ENCODE measurements around the gene ZRANB1. TPM values are rescaled to one million over a fixed set of nuclear protein-coding genes. Genes with fewer than 3 reads are reported as not detected.

Gene ZRANB1
- total and polyA plus RNA-seq, 2 experiments from 2014 or later = 7.9 to 30.0 TPM

DNA sequence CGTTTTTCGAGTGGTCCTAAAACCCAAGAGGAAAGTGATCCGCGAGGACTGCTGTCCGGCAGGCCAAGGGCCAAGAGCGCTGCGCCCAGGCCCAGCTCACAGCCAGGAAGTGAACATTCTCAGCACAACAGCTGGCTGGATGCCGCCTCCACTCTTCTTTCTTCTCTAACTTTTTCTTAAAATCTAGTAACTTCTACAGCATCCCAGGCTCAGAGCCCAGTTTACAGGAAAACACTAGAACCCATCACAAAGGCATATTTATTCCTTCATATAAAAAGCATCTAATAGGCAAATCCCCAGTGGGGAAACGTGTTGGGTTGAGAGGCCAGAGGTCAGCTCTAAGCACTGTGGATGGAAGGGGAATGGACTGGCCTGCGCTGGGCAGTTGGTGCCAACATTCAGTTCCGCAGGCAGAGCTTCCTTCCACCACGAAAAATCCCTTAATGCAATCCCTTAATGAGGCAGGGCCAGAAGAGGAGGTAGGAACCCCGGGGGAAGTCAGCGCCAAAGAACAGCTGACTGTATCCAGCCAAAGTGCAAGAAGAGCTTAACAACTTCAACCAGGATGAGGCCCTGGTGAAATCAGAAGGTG is 74.8 kb downstream of the ZRANB1 start:
- peaks cover 98% of the 10 kb centered on the region for H3K79me2 ChIP-seq
- H3K36me3 ChIP-seq (replicated peaks; ENCODE audit: insufficient read depth, low read depth) = no peaks in the 10 kb centered on the region
- H3K4me3 ChIP-seq = no peak overlapping the region
- H2AFZ ChIP-seq = no peak overlapping the region
- no peak overlapping the region for H3K27ac ChIP-seq
- no peak for DNase-seq (ENCODE audit: low spot score)
- TF ChIP-seq EZH2phosphoT487 (IDR thresholded peaks at IDR 0.05; ENCODE audit: low read depth, severe bottlenecking, unreplicated experiment) = no peak
- TF ChIP-seq, protein P1, sequence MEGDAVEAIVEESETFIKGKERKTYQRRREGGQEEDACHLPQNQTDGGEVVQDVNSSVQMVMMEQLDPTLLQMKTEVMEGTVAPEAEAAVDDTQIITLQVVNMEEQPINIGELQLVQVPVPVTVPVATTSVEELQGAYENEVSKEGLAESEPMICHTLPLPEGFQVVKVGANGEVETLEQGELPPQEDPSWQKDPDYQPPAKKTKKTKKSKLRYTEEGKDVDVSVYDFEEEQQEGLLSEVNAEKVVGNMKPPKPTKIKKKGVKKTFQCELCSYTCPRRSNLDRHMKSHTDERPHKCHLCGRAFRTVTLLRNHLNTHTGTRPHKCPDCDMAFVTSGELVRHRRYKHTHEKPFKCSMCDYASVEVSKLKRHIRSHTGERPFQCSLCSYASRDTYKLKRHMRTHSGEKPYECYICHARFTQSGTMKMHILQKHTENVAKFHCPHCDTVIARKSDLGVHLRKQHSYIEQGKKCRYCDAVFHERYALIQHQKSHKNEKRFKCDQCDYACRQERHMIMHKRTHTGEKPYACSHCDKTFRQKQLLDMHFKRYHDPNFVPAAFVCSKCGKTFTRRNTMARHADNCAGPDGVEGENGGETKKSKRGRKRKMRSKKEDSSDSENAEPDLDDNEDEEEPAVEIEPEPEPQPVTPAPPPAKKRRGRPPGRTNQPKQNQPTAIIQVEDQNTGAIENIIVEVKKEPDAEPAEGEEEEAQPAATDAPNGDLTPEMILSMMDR (IDR thresholded peaks at IDR 0.05; ENCODE audit: poor library complexity) = no peak
- TF ChIP-seq EZH2 (IDR thresholded peaks at IDR 0.05; ENCODE audit: borderline replicate concordance) = no peak
- no peak overlapping the region for H3K4me2 ChIP-seq
- H4K20me1 ChIP-seq (ENCODE audit: insufficient read depth, poor library complexity, severe bottlenecking) = peaks cover 61% of the 10 kb centered on the region
- H3K4me1 ChIP-seq (ENCODE audit: insufficient read depth) = no peaks in the 10 kb centered on the region
- 93% methylated on average over 14 of the region's 14 CpGs for WGBS (ENCODE audit: low lambda C conversion rate, missing lambda C conversion rate)
- no peaks in the 10 kb centered on the region for H3K9me2 ChIP-seq (replicated peaks; ENCODE audit: insufficient read depth)
- no peaks in the 10 kb centered on the region for H3K27me3 ChIP-seq
- no peaks in the 10 kb centered on the region for H3K9me3 ChIP-seq (ENCODE audit: low read depth)

GRCh38 chr10:125017547-125018298 is 75.8 kb downstream of the ZRANB1 start:
- 92% methylated on average over 12 of the region's 12 CpGs for WGBS (ENCODE audit: low lambda C conversion rate, missing lambda C conversion rate)
- Histone ChIP-seq H3K4me2 (no peak overlapping the region), H3K27ac (no peak overlapping the region), H2AFZ (no peak overlapping the region), H3K79me2 (peaks cover 98% of the 10 kb centered on the region), H3K9me2 (replicated peaks; ENCODE audit: insufficient read depth) (no peaks in the 10 kb centered on the region), H4K20me1 (ENCODE audit: insufficient read depth, poor library complexity, severe bottlenecking) (peaks cover 69% of the 10 kb centered on the region), H3K27me3 (no peaks in the 10 kb centered on the region), H3K4me3 (no peak overlapping the region), H3K4me1 (ENCODE audit: insufficient read depth) (no peaks in the 10 kb centered on the region), H3K36me3 (replicated peaks; ENCODE audit: insufficient read depth, low read depth) (no peaks in the 10 kb centered on the region), H3K9me3 (ENCODE audit: low read depth) (no peaks in the 10 kb centered on the region)
- no peak for DNase-seq (ENCODE audit: low spot score)
- TF ChIP-seq EZH2phosphoT487 (IDR thresholded peaks at IDR 0.05; ENCODE audit: low read depth, severe bottlenecking, unreplicated experiment) = no peak

GRCh38 chr10:125018576-125019143 is 76.7 kb downstream of the ZRANB1 start:
- no peak overlapping the region for H3K4me2 ChIP-seq
- no peak overlapping the region for H3K27ac ChIP-seq
- no peak overlapping the region for H3K4me3 ChIP-seq
- no peaks in the 10 kb centered on the region for H3K9me2 ChIP-seq (replicated peaks; ENCODE audit: insufficient read depth)
- peaks cover 99% of the 10 kb centered on the region for H3K79me2 ChIP-seq
- H2AFZ ChIP-seq = no peak overlapping the region
- no peaks in the 10 kb centered on the region for H3K27me3 ChIP-seq
- TF ChIP-seq EZH2 (IDR thresholded peaks at IDR 0.05; ENCODE audit: borderline replicate concordance) (no peak), EZH2phosphoT487 (IDR thresholded peaks at IDR 0.05; ENCODE audit: low read depth, severe bottlenecking, unreplicated experiment) (no peak)
- TF ChIP-seq, protein P1 (IDR thresholded peaks at IDR 0.05; ENCODE audit: poor library complexity) = no peak
- no peaks in the 10 kb centered on the region for H3K36me3 ChIP-seq (replicated peaks; ENCODE audit: insufficient read depth, low read depth)
- H3K9me3 ChIP-seq (ENCODE audit: low read depth) = no peaks in the 10 kb centered on the region
- no peak for DNase-seq (ENCODE audit: low spot score)
- peaks cover 7% of the 10 kb centered on the region for H3K4me1 ChIP-seq (ENCODE audit: insufficient read depth)
- WGBS (ENCODE audit: low lambda C conversion rate, missing lambda C conversion rate) = 95% methylated on average over 9 of the region's 9 CpGs
- peaks cover 69% of the 10 kb centered on the region for H4K20me1 ChIP-seq (ENCODE audit: insufficient read depth, poor library complexity, severe bottlenecking)

DNA sequence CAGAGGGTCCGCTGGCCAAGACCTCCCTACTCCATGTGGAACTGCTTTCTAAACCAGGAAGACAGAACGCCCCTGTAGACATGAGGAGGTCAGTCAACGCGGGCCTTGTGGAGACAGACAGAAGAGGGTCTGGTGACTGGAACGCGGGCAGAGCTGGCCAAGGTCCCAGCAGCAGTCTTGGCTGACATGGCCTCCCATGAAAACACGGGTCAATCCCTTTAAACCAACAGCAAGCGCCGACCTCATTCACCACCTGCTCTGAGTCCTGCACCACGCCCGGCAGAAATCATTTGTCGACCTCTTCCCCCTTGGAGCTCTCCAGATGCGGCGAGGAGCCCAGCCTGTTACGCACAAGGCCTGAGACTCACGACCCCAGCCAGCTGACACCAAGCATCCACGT is 78.5 kb downstream of the ZRANB1 start:
- TF ChIP-seq EZH2phosphoT487 (IDR thresholded peaks at IDR 0.05; ENCODE audit: low read depth, severe bottlenecking, unreplicated experiment) = no peak
- TF ChIP-seq, protein P1 (IDR thresholded peaks at IDR 0.05; ENCODE audit: poor library complexity) = no peak
- TF ChIP-seq EZH2 (IDR thresholded peaks at IDR 0.05; ENCODE audit: borderline replicate concordance) = no peak
- Histone ChIP-seq H3K79me2 (peaks cover 95% of the 10 kb centered on the region), H3K4me3 (no peak overlapping the region), H3K9me3 (ENCODE audit: low read depth) (no peaks in the 10 kb centered on the region), H3K9me2 (replicated peaks; ENCODE audit: insufficient read depth) (no peaks in the 10 kb centered on the region), H3K27me3 (no peaks in the 10 kb centered on the region), H4K20me1 (ENCODE audit: insufficient read depth, poor library complexity, severe bottlenecking) (peaks cover 73% of the 10 kb centered on the region), H3K4me1 (ENCODE audit: insufficient read depth) (peaks cover 20% of the 10 kb centered on the region), H3K36me3 (replicated peaks; ENCODE audit: insufficient read depth, low read depth) (no peaks in the 10 kb centered on the region), H3K27ac (no peak overlapping the region), H3K4me2 (no peak overlapping the region), H2AFZ (no peak overlapping the region)
- no peak for DNase-seq (ENCODE audit: low spot score)
- WGBS (ENCODE audit: low lambda C conversion rate, missing lambda C conversion rate) = 97% methylated on average over 17 of the region's 17 CpGs
